Uterus (tissue), 4 donors: ENCODE results near the gene DCDC2B. TPM values are rescaled to one million over a fixed set of nuclear protein-coding genes. Genes with fewer than 3 reads are reported as not detected.
"Not testable (repeated sequence)": the region's sequence is repeated elsewhere in the genome, so short reads cannot be mapped to it uniquely, and the experiment has no call there.

Source experiments
- DNase-seq, 2 donors: peaks; one replicate each; pipeline ENCODE4 v3.0.0-alpha.2; 2019 to 2020
- H3K27ac ChIP-seq, 2 donors: fragments of 200-600 bp; sonication (generic); 1 replicate in 1 of 2; 2 replicates in 1 of 2; pipeline ENCODE4 v1.5.1; 2016 to 2018
- H3K27me3 ChIP-seq, 2 donors: fragments of 200-600 bp; sonication (generic); one replicate each; pipeline ENCODE4 v1.5.1; 2018 to 2019; ENCODE audit warnings: control low read depth in 1 of 2
- H3K36me3 ChIP-seq, 2 donors: fragments of 200-600 bp; sonication (generic); one replicate each; pipeline ENCODE4 v1.5.1; 2019; ENCODE audit warnings: control low read depth in 1 of 2
- H3K4me1 ChIP-seq, 2 donors: fragments of 200-600 bp; sonication (generic); one replicate each; pipeline ENCODE4 v1.5.1; 2018 to 2019; ENCODE audit warnings: control low read depth in 1 of 2
- H3K4me3 ChIP-seq, 2 donors: fragments of 200-600 bp; sonication (generic); 1 replicate in 1 of 2; 2 replicates in 1 of 2; pipeline ENCODE4 v1.5.1; 2018 to 2019; ENCODE audit warnings: mild to moderate bottlenecking in 1 of 2
- H3K9me3 ChIP-seq, 2 donors: fragments of 200-600 bp; sonication (generic); one replicate each; pipeline ENCODE4 v1.5.1; 2019; ENCODE audit warnings: control low read depth in 1 of 2
- POLR2A ChIP-seq, 2 donors: fragments of 450-650 bp; IDR thresholded peaks; one replicate each; pipeline ENCODE4 v1.6.1; 2016; ENCODE audit warnings: antibody characterized with exemption in 2 of 2, mild to moderate bottlenecking in 1 of 2, moderate library complexity in 1 of 2
- intact Hi-C: fragments of 100-400 bp; cut with DNase I; formaldehyde crosslinking; loops from one replicate; pipeline ENCODE4 v1.15.1; 2023; ENCODE audit warnings: low total_unique reads
- total RNA-seq, 4 donors: library from RNA; depleted of rRNA in 3 of 4; stranded (reverse); fragments of >200 nt in 3 of 4; gene quantifications; one replicate each; pipeline versions ENCODE4 v1.1.0 to v1.2.4, GENCODE V29; 2014 to 2023
- TF ChIP-seq, protein P1 (sequence below), 4 experiments: fragments of 200-600 bp in 2 of 4; fragments of 450-650 bp in 2 of 4; sonication (generic) in 2 of 4; IDR thresholded peaks; one replicate each; pipeline ENCODE4 v1.5.1; 2016 to 2019; ENCODE audit warnings: antibody characterized with exemption in 4 of 4, mild to moderate bottlenecking in 2 of 4, moderate library complexity in 1 of 4
- donor health status: DM: yes; HTN: yes; CAD: no.

Gene DCDC2B
- total RNA-seq, 4 donors from 2014 or later, result 0.26 to 0.62 TPM; not detected in 2

DNA sequence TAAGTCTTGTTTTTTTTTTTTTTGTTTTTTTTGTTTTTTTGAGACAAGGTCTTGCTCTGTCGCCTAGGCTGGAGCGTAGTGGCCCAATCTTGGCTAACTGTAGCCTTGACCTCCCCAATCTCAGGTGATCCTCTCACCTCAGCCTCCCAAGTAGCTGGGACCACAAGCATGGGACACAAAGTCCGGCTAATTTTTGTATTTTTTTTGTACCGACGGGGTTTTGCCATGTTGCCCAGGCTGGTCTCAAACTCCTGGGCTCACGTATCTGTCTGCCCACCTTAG lies 48.3 kb downstream of the DCDC2B start:
- no peak for TF ChIP-seq POLR2A (IDR thresholded peaks at IDR 0.05)
- TF ChIP-seq, protein P1, sequence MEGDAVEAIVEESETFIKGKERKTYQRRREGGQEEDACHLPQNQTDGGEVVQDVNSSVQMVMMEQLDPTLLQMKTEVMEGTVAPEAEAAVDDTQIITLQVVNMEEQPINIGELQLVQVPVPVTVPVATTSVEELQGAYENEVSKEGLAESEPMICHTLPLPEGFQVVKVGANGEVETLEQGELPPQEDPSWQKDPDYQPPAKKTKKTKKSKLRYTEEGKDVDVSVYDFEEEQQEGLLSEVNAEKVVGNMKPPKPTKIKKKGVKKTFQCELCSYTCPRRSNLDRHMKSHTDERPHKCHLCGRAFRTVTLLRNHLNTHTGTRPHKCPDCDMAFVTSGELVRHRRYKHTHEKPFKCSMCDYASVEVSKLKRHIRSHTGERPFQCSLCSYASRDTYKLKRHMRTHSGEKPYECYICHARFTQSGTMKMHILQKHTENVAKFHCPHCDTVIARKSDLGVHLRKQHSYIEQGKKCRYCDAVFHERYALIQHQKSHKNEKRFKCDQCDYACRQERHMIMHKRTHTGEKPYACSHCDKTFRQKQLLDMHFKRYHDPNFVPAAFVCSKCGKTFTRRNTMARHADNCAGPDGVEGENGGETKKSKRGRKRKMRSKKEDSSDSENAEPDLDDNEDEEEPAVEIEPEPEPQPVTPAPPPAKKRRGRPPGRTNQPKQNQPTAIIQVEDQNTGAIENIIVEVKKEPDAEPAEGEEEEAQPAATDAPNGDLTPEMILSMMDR (IDR thresholded peaks at IDR 0.05), result no peak
- no peaks in the 10 kb centered on the region for H3K27me3 ChIP-seq
- no peak overlapping the region for H3K27ac ChIP-seq
- H3K9me3 ChIP-seq, result no peaks in the 10 kb centered on the region
- no peaks in the 10 kb centered on the region for H3K4me1 ChIP-seq
- no peaks in the 10 kb centered on the region for H3K36me3 ChIP-seq
- H3K4me3 ChIP-seq, result no peak overlapping the region
- DNase-seq, result no peak
- intact Hi-C loops, result no loop called here

DNA sequence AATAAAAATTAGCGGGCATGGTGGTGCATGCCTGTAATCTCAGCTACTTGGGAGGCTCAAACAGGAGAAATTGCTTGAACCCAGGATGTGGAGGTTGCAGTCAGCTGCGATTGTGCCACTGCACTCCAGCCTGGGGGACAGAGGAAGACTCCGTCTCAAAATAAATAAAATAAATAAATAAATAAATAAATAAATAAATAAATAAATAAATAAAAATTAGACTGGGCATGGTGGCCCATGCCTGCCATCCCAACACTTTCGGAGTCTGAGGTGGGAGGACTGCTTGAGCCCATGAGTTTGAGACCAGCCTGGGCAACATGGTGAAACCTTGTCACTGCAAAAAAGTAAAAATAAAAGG lies 54.3 kb downstream of the DCDC2B start:
- H3K9me3 ChIP-seq, H3K36me3 ChIP-seq, DNase-seq, H3K4me1 ChIP-seq, H3K4me3 ChIP-seq, H3K27ac ChIP-seq, intact Hi-C loops, H3K27me3 ChIP-seq: not testable (repeated sequence)

DNA sequence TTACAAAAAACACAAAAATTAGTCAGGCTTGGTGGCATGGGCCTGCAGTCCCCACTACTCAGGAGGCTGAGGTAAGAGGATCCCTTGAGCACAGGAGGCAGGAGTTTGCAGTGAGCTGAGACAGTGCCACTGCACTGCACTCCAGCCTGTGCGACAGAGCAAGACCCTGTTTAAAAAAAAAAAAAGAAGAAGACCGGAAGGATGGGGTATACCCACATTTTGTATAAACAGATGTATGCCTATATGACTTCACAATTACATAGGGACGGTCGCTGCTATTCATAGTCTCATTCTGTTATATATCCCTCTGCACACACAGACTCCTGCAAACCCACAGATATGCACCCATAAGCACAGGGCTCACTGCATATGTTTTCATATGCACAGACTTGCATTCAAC lies 54.9 kb downstream of the DCDC2B start:
- H3K27ac ChIP-seq, result no peak overlapping the region
- H3K4me3 ChIP-seq, result no peak overlapping the region
- no peaks in the 10 kb centered on the region for H3K4me1 ChIP-seq
- intact Hi-C loops, result no loop called here
- H3K27me3 ChIP-seq, result no peaks in the 10 kb centered on the region
- no peaks in the 10 kb centered on the region for H3K36me3 ChIP-seq
- no peaks in the 10 kb centered on the region for H3K9me3 ChIP-seq
- TF ChIP-seq, protein P1 (IDR thresholded peaks at IDR 0.05), result no peak
- no peak for TF ChIP-seq POLR2A (IDR thresholded peaks at IDR 0.05)
- DNase-seq, result no peak

Other genes starting within 250 kb of the DCDC2B start
- 100 to 1,000 TPM in 2 of 4 donors, 10 to 100 TPM in 2; 40.9 to 142 (median 96.5) TPM for gene KHDRBS1, start 195.2 kb upstream of the DCDC2B start, total RNA-seq
- gene TMEM39B, start 136.2 kb upstream of the DCDC2B start, total RNA-seq, result 10 to 100 TPM in 1 of 4 donors, 1 to 10 TPM in 2, under 1 TPM in 1; 0.88 to 22.4 (median 3.6) TPM
- 10 to 100 TPM; 26.9 to 69.9 (median 38.5) TPM for gene KPNA6, start 101.0 kb upstream of the DCDC2B start, total RNA-seq
- gene TXLNA, start 29.4 kb upstream of the DCDC2B start, total RNA-seq, result 10 to 100 TPM; 14.1 to 60.1 (median 40.4) TPM
- 10 to 100 TPM in 1 of 4 donors, 1 to 10 TPM in 2, not detected in 1; 3.5 to 21.5 (median 7.4) TPM for gene CCDC28B, start 8.5 kb upstream of the DCDC2B start, total RNA-seq
- 1 to 10 TPM in 3 of 4 donors, under 1 TPM in 1; 0.51 to 6.8 (median 4.3) TPM for gene IQCC, start 3.4 kb upstream of the DCDC2B start, total RNA-seq
- 10 to 100 TPM in 3 of 4 donors, under 1 TPM in 1; 0.59 to 40.8 (median 13.5) TPM for gene TMEM234, start 13.3 kb downstream of the DCDC2B start, total RNA-seq
- gene EIF3I, start 13.3 kb downstream of the DCDC2B start, total RNA-seq, result 100 to 1,000 TPM; 111 to 246 (median 143) TPM
- gene FAM167B, start 38.1 kb downstream of the DCDC2B start, total RNA-seq, result 10 to 100 TPM in 2 of 4 donors, 1 to 10 TPM in 1, not detected in 1; 1.2 to 29.0 (median 13.1) TPM
- gene LCK, start 42.2 kb downstream of the DCDC2B start, total RNA-seq, result 1 to 10 TPM in 3 of 4 donors, under 1 TPM in 1; 0.26 to 2.0 (median 1.4) TPM
- 100 to 1,000 TPM in 1 of 4 donors, 10 to 100 TPM in 3; 27.4 to 161 (median 91.2) TPM for gene HDAC1, start 83.0 kb downstream of the DCDC2B start, total RNA-seq
- gene MARCKSL1, start 127.1 kb downstream of the DCDC2B start, total RNA-seq, result 10 to 100 TPM; 14.7 to 93.3 (median 53.0) TPM
- gene FAM229A, start 153.4 kb downstream of the DCDC2B start, total RNA-seq, result 10 to 100 TPM in 2 of 4 donors, 1 to 10 TPM in 1, not detected in 1; 5.2 to 20.2 (median 14.4) TPM
- 10 to 100 TPM in 1 of 4 donors, under 1 TPM in 1, not detected in 2; 0.35 to 21.3 TPM for gene TSSK3, start 153.4 kb downstream of the DCDC2B start, total RNA-seq
- gene BSDC1, start 185.4 kb downstream of the DCDC2B start, total RNA-seq, result 10 to 100 TPM; 25.9 to 77.4 (median 65.2) TPM